ENCODE data around the gene AZU1. TPM values are rescaled to one million over a fixed set of nuclear protein-coding genes. Genes with fewer than 3 reads are reported as not detected.

AZU1 gene
- total RNA-seq, 1 experiment from 2014 or later = 1.6 TPM

DNA sequence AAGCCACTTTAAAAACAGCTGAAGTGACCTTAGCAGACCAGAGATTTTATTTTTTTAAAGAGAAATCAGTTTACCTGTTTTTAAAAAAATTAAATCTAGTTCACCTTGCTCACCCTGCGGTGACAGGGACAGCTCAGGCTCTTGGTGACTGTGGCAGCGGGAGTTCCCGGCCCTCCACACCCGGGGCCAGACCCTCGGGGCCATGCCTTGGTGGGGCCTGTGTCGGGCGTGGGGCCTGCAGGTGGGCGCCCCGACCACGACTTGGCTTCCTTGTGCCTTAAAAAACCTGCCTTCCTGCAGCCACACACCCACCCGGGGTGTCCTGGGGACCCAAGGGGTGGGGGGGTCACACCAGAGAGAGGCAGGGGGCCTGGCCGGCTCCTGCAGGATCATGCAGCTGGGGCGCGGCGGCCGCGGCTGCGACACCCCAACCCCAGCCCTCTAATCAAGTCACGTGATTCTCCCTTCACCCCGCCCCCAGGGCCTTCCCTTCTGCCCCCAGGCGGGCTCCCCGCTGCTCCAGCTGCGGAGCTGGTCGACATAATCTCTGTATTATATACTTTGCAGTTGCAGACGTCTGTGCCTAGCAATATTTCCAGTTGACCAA is 16.7 kb upstream of the AZU1 start:
- Histone ChIP-seq H2AK5ac (ENCODE audit: insufficient read length, low read length) (no peak overlapping the region), H4K91ac (ENCODE audit: insufficient read length, low read depth, low read length) (no peak overlapping the region), H2BK120ac (ENCODE audit: low read depth, low read length, poor library complexity, severe bottlenecking) (no peak overlapping the region), H3K56ac (ENCODE audit: insufficient read length, low read depth, low read length) (no peak overlapping the region), H2AFZ (ENCODE audit: low read length) (no peak overlapping the region), H3T11ph (ENCODE audit: low read length) (no peak overlapping the region), H3K23ac (ENCODE audit: insufficient read length, low read depth, low read length) (no peak overlapping the region), H4K5ac (ENCODE audit: insufficient read length, low read depth, low read length) (no peak overlapping the region), H3K9ac (ENCODE audit: extremely low read depth, insufficient read length, low read length) (no peak overlapping the region), H3K27ac (ENCODE audit: insufficient read length, low read depth, low read length) (no peak overlapping the region), H3K23me2 (ENCODE audit: insufficient read length, low read depth, low read length, poor library complexity, severe bottlenecking) (no peaks in the 10 kb centered on the region), H2BK20ac (ENCODE audit: low read depth, low read length, poor library complexity, severe bottlenecking) (no peak overlapping the region), H3K79me2 (ENCODE audit: insufficient read depth, low read length) (no peaks in the 10 kb centered on the region), H3K27me3 (ENCODE audit: insufficient read depth, low read length) (no peaks in the 10 kb centered on the region), H3K79me1 (ENCODE audit: insufficient read depth, low read depth, low read length, poor library complexity, severe bottlenecking) (peaks cover 4% of the 10 kb centered on the region), H2BK15ac (ENCODE audit: low read depth, low read length) (no peak overlapping the region), H3K14ac (ENCODE audit: insufficient read depth, low read length) (no peak overlapping the region), H3K4me1 (ENCODE audit: insufficient read depth, low read length) (no peaks in the 10 kb centered on the region), H4K8ac (replicated peaks; ENCODE audit: insufficient read length, low read depth, low read length) (no peak overlapping the region), H3K4me2 (ENCODE audit: insufficient read depth, insufficient read length, low read length) (no peak overlapping the region), H3K4ac (ENCODE audit: low read depth, low read length) (no peak overlapping the region), H3K9me3 (ENCODE audit: control insufficient read depth, low read depth, low read length) (no peaks in the 10 kb centered on the region), H2BK5ac (ENCODE audit: insufficient read length, low read length) (no peak overlapping the region), H4K20me1 (ENCODE audit: control insufficient read depth, insufficient read depth, insufficient read length) (no peaks in the 10 kb centered on the region), H3K18ac (ENCODE audit: insufficient read length, low read depth, low read length) (no peak overlapping the region), H2BK12ac (ENCODE audit: insufficient read length, low read depth, low read length) (no peak overlapping the region)
- Mint-ChIP-seq H3K27me3 (ENCODE audit: low read depth) (peaks cover 3% of the 10 kb centered on the region; the same call in 1 of the 2 replicates), H3K9me3 (no peaks in the 10 kb centered on the region; a peak in 1 of 5 replicates), H3K4me1 (0 out of 4 replicates have a peak, but pooled peaks cover 0 to 3% of the 10 kb centered on the region in 2 experiments), H3K27ac (peak overlapping the region in 1 of 3 experiments; percentile 91; a peak in 2 of 7 replicates), H3K36me3 (ENCODE audit: insufficient read depth in 1 of 3, low read depth in 3 of 3) (peaks cover 37 to 63% (median 61%) of the 10 kb centered on the region in 3 experiments), H3K4me3 (no peak overlapping the region)
- no CpG with 5 or more reads among the region's 25 CpGs for WGBS (ENCODE audit: extremely low coverage, insufficient read length, low lambda C conversion rate)
- TF ChIP-seq, protein P1, sequence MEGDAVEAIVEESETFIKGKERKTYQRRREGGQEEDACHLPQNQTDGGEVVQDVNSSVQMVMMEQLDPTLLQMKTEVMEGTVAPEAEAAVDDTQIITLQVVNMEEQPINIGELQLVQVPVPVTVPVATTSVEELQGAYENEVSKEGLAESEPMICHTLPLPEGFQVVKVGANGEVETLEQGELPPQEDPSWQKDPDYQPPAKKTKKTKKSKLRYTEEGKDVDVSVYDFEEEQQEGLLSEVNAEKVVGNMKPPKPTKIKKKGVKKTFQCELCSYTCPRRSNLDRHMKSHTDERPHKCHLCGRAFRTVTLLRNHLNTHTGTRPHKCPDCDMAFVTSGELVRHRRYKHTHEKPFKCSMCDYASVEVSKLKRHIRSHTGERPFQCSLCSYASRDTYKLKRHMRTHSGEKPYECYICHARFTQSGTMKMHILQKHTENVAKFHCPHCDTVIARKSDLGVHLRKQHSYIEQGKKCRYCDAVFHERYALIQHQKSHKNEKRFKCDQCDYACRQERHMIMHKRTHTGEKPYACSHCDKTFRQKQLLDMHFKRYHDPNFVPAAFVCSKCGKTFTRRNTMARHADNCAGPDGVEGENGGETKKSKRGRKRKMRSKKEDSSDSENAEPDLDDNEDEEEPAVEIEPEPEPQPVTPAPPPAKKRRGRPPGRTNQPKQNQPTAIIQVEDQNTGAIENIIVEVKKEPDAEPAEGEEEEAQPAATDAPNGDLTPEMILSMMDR (conservative IDR thresholded peaks at IDR 0.05) = no peak
- peak; percentile 38 for DNase-seq
